A549 (cell line): ENCODE results near the gene SLC23A3. TPM values are rescaled to one million over a fixed set of nuclear protein-coding genes. Genes with fewer than 3 reads are reported as not detected.

Experiments used
- CBX2 ChIP-seq: fragments of 200-600 bp; sonication (generic); IDR thresholded peaks from 2 replicates; pipeline ENCODE4 v1.6.1; 2016; ENCODE audit warnings: low read depth, mild to moderate bottlenecking, borderline replicate concordance
- CBX8 ChIP-seq: fragments of 200-600 bp; sonication (generic); IDR thresholded peaks from 2 replicates; pipeline ENCODE4 v1.6.1; 2016
- CHD4 ChIP-seq: fragments of 200-600 bp; sonication (generic); IDR thresholded peaks from 2 replicates; pipeline ENCODE4 v1.6.1; 2016; ENCODE audit warnings: antibody characterized with exemption, mild to moderate bottlenecking, borderline replicate concordance
- EHMT2 ChIP-seq: fragments of 200-600 bp; sonication (generic); IDR thresholded peaks from 2 replicates; pipeline ENCODE4 v1.6.1; 2016; ENCODE audit warnings: antibody characterized with exemption, low read depth, mild to moderate bottlenecking, moderate library complexity
- ELK1 ChIP-seq: fragments of 150-350 bp; IDR thresholded peaks from 2 replicates; pipeline ENCODE4 v1.6.1; 2014; ENCODE audit warnings: low read depth, mild to moderate bottlenecking, low read length
- FOSL2 ChIP-seq, 2 experiments: fragments of 450-650 bp in 1 of 2; fragments of >200 bp in 1 of 2; sonication (Bioruptor Twin) in 1 of 2; formaldehyde crosslinking; IDR thresholded peaks; 2 replicates each; pipeline versions ENCODE4 v1.5.0 to v1.6.1; 2016 to 2020; ENCODE audit warnings: mild to moderate bottlenecking in 1 of 2, moderate library complexity in 1 of 2
- FOXS1 ChIP-seq: fragments of 250-450 bp; sonication (Bioruptor Pico); IDR thresholded peaks from 2 replicates; pipeline ENCODE4 v1.5.0; 2020; ENCODE audit warnings: mild to moderate bottlenecking, moderate library complexity
- HDAC2 ChIP-seq: fragments of 200-600 bp; sonication (generic); IDR thresholded peaks from 2 replicates; pipeline ENCODE4 v1.6.1; 2016
- HEYL ChIP-seq: fragments of 250-450 bp; sonication (Bioruptor Pico); IDR thresholded peaks from 2 replicates; pipeline ENCODE4 v1.8.0; 2021; ENCODE audit warnings: mild to moderate bottlenecking, moderate library complexity
- HOXA7 ChIP-seq: fragments of 250-450 bp; sonication (Bioruptor Pico); IDR thresholded peaks from 2 replicates; pipeline ENCODE4 v1.5.0; 2020; ENCODE audit warnings: mild to moderate bottlenecking, moderate library complexity
- KDM1A ChIP-seq: fragments of 200-600 bp; sonication (generic); IDR thresholded peaks from 2 replicates; pipeline ENCODE4 v1.6.1; 2016; ENCODE audit warnings: low read depth, mild to moderate bottlenecking
- NPAS2 ChIP-seq: fragments of 250-450 bp; sonication (Bioruptor Pico); IDR thresholded peaks from 2 replicates; pipeline ENCODE4 v1.8.0; 2022; ENCODE audit warnings: mild to moderate bottlenecking, moderate library complexity, borderline replicate concordance
- PHF8 ChIP-seq: fragments of 200-600 bp; sonication (generic); IDR thresholded peaks from 2 replicates; pipeline ENCODE4 v1.6.1; 2016; ENCODE audit warnings: low read depth, mild to moderate bottlenecking, antibody characterized with exemption, moderate library complexity, borderline replicate concordance
- POLR2AphosphoS2 ChIP-seq: conservative IDR thresholded peaks from 2 replicates; pipeline ENCODE4 v1.6.1; 2012; ENCODE audit warnings: low read length, improper control_type of control experiment, inconsistent platforms
- RARB ChIP-seq: fragments of 250-450 bp; sonication (Bioruptor Pico); IDR thresholded peaks from 2 replicates; pipeline ENCODE4 v1.8.0; 2021; ENCODE audit warnings: mild to moderate bottlenecking, moderate library complexity
- RCOR1 ChIP-seq: fragments of 150-350 bp; IDR thresholded peaks from 2 replicates; pipeline ENCODE4 v1.6.1; 2014; ENCODE audit warnings: antibody characterized with exemption, low read length, low read depth
- SREBF2 ChIP-seq: fragments of 450-650 bp; IDR thresholded peaks from 2 replicates; pipeline ENCODE4 v1.6.1; 2014; ENCODE audit warnings: mild to moderate bottlenecking, moderate library complexity
- TP53 ChIP-seq: fragments of 250-450 bp; sonication (Bioruptor Pico); IDR thresholded peaks from 2 replicates; pipeline ENCODE4 v1.5.0; 2021; ENCODE audit warnings: mild to moderate bottlenecking, moderate library complexity
- USF2 ChIP-seq: fragments of 450-650 bp; IDR thresholded peaks from 2 replicates; pipeline ENCODE4 v1.6.1; 2014; ENCODE audit warnings: antibody characterized with exemption
- polyA plus RNA-seq, 4 experiments: library from polyadenylated mRNA; depleted of rRNA in 3 of 4; stranded (reverse); fragments of >200 nt; fragmentation: RNase III in 1 of 4; extraction: RNeasy Plus Mini Kit Qiagen cat#74134 plus additional on column Dnase treatment in 1 of 4; gene quantifications; 2 replicates in 3 of 4; 3 replicates in 1 of 4; pipeline ENCODE4 v1.2.3, GENCODE V29; 2011 to 2017
- TF ChIP-seq, protein P1 (sequence below): fragments of >200 bp; sonication (Bioruptor Twin); formaldehyde crosslinking; IDR thresholded peaks from 2 replicates; pipeline ENCODE4 v1.6.1; 2016
- TF ChIP-seq, protein P2 (sequence below): fragments of >200 bp; sonication (Bioruptor Twin); formaldehyde crosslinking; IDR thresholded peaks from 3 replicates; pipeline ENCODE4 v1.5.1; 2016
- TF ChIP-seq, protein P3 (sequence below): fragments of 250-450 bp; sonication (Bioruptor Pico); IDR thresholded peaks from 2 replicates; pipeline ENCODE4 v1.5.0; 2021; ENCODE audit warnings: mild to moderate bottlenecking, moderate library complexity, borderline replicate concordance

Gene SLC23A3
- polyA plus RNA-seq, 2 of the 4 experiments (the other 2 are of a cell fraction): 0.39 to 0.90 TPM

- TF ChIP-seq NPAS2 (CRISPR knock-in tag) (no peak), FOXS1 (CRISPR knock-in tag) (no peak), POLR2AphosphoS2 (no peak), CBX8 (no peak), CHD4 (no peak), KDM1A (no peak), SREBF2 (no peak), HEYL (no peak), PHF8 (peak; percentile 84; the same call in 1 of the 2 replicates), RCOR1 (no peak), FOSL2 (IDR thresholded peaks at IDR 0.05) (no peak), FOSL2 (CRISPR knock-in tag; IDR thresholded peaks at IDR 0.05) (no peak), ELK1 (no peak), USF2 (no peak), EHMT2 (no peak), HDAC2 (no peak), RARB (no peak), TP53 (no peak), CBX2 (no peak), HOXA7 (no peak)
- TF ChIP-seq, protein P1, sequence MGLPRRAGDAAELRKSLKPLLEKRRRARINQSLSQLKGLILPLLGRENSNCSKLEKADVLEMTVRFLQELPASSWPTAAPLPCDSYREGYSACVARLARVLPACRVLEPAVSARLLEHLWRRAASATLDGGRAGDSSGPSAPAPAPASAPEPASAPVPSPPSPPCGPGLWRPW: no peak
- TF ChIP-seq, protein P2, sequence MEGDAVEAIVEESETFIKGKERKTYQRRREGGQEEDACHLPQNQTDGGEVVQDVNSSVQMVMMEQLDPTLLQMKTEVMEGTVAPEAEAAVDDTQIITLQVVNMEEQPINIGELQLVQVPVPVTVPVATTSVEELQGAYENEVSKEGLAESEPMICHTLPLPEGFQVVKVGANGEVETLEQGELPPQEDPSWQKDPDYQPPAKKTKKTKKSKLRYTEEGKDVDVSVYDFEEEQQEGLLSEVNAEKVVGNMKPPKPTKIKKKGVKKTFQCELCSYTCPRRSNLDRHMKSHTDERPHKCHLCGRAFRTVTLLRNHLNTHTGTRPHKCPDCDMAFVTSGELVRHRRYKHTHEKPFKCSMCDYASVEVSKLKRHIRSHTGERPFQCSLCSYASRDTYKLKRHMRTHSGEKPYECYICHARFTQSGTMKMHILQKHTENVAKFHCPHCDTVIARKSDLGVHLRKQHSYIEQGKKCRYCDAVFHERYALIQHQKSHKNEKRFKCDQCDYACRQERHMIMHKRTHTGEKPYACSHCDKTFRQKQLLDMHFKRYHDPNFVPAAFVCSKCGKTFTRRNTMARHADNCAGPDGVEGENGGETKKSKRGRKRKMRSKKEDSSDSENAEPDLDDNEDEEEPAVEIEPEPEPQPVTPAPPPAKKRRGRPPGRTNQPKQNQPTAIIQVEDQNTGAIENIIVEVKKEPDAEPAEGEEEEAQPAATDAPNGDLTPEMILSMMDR: peak; percentile 95
- TF ChIP-seq, protein P3, sequence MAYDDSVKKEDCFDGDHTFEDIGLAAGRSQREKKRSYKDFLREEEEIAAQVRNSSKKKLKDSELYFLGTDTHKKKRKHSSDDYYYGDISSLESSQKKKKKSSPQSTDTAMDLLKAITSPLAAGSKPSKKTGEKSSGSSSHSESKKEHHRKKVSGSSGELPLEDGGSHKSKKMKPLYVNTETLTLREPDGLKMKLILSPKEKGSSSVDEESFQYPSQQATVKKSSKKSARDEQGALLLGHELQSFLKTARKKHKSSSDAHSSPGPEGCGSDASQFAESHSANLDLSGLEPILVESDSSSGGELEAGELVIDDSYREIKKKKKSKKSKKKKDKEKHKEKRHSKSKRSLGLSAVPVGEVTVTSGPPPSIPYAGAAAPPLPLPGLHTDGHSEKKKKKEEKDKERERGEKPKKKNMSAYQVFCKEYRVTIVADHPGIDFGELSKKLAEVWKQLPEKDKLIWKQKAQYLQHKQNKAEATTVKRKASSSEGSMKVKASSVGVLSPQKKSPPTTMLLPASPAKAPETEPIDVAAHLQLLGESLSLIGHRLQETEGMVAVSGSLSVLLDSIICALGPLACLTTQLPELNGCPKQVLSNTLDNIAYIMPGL (CRISPR knock-in tag): no peak
These were observed 9.4 kb downstream of the SLC23A3 start, which contains the start of gene NHEJ1 (continued) for GRCh38 chr2:219160186-219161017.
